H9 (cell line): Measurements from ENCODE around the gene AGBL4. TPM values are rescaled to one million over a fixed set of nuclear protein-coding genes. Genes with fewer than 3 reads are reported as not detected.
A peak's percentile ranks its signal among the peaks of the same experiment; 100 is the strongest.

ENCODE experiments used
- DNase-seq: peaks from one replicate; pipeline ENCODE4 v3.0.0-alpha.2; 2017
- H2AFZ ChIP-seq: one replicate; pipeline ENCODE4 v1.6.1; 2013; ENCODE audit warnings: mild to moderate bottlenecking, low read length, control low read depth, moderate library complexity
- H2AK5ac ChIP-seq: 2 replicates; pipeline ENCODE4 v1.6.1; 2013; ENCODE audit warnings: low read length, control low read depth, mixed read lengths; ENCODE audit not compliant: insufficient read length
- H2BK120ac ChIP-seq: one replicate; pipeline ENCODE4 v1.6.1; 2013; ENCODE audit warnings: low read depth, mild to moderate bottlenecking, low read length, control low read depth, inconsistent platforms; ENCODE audit not compliant: poor library complexity, severe bottlenecking
- H2BK12ac ChIP-seq: 2 replicates; pipeline ENCODE4 v1.6.1; 2013; ENCODE audit warnings: low read length, control low read depth, mixed read lengths, low read depth; ENCODE audit not compliant: insufficient read length
- H2BK15ac ChIP-seq: 2 replicates; pipeline ENCODE4 v1.6.1; 2013; ENCODE audit warnings: low read depth, low read length, control low read depth
- H2BK20ac ChIP-seq: one replicate; pipeline ENCODE4 v1.6.1; 2013; ENCODE audit warnings: low read depth, mild to moderate bottlenecking, low read length, control low read depth, inconsistent platforms; ENCODE audit not compliant: poor library complexity, severe bottlenecking
- H2BK5ac ChIP-seq: 2 replicates; pipeline ENCODE4 v1.6.1; 2013; ENCODE audit warnings: low read length, control low read depth, mixed read lengths; ENCODE audit not compliant: insufficient read length
- H3K14ac ChIP-seq: 2 replicates; pipeline ENCODE4 v1.6.1; 2013; ENCODE audit warnings: low read length, control low read depth; ENCODE audit not compliant: insufficient read depth
- H3K18ac ChIP-seq: 2 replicates; pipeline ENCODE4 v1.6.1; 2013; ENCODE audit warnings: low read depth, mild to moderate bottlenecking, mixed read lengths, low read length, control low read depth; ENCODE audit not compliant: insufficient read length
- H3K23ac ChIP-seq: 2 replicates; pipeline ENCODE4 v1.6.1; 2013; ENCODE audit warnings: low read length, control low read depth, mixed read lengths, low read depth; ENCODE audit not compliant: insufficient read length
- H3K23me2 ChIP-seq: 2 replicates; pipeline ENCODE4 v1.6.1; 2013; ENCODE audit warnings: low read depth, mild to moderate bottlenecking, mixed read lengths, low read length, control low read depth; ENCODE audit not compliant: insufficient read length, poor library complexity, severe bottlenecking
- H3K27ac ChIP-seq: 2 replicates; pipeline ENCODE4 v1.5.1; 2013; ENCODE audit warnings: low read length, control low read depth, mixed read lengths, low read depth; ENCODE audit not compliant: insufficient read length
- H3K27me3 ChIP-seq: 2 replicates; pipeline ENCODE4 v1.6.1; 2013; ENCODE audit warnings: low read length, control low read depth, inconsistent platforms; ENCODE audit not compliant: insufficient read depth
- H3K4ac ChIP-seq: 2 replicates; pipeline ENCODE4 v1.6.1; 2013; ENCODE audit warnings: low read depth, mild to moderate bottlenecking, control low read depth, inconsistent platforms, low read length, moderate library complexity
- H3K4me1 ChIP-seq: 2 replicates; pipeline ENCODE4 v1.6.1; 2013; ENCODE audit warnings: low read length, control low read depth, inconsistent platforms; ENCODE audit not compliant: insufficient read depth
- H3K4me2 ChIP-seq: 2 replicates; pipeline ENCODE4 v1.6.1; 2013; ENCODE audit warnings: low read length, control low read depth, mixed read lengths; ENCODE audit not compliant: insufficient read length, insufficient read depth
- H3K56ac ChIP-seq: 2 replicates; pipeline ENCODE4 v1.6.1; 2013; ENCODE audit warnings: low read depth, mild to moderate bottlenecking, mixed read lengths, low read length, control low read depth; ENCODE audit not compliant: insufficient read length
- H3K79me1 ChIP-seq: 2 replicates; pipeline ENCODE4 v1.6.1; 2013; ENCODE audit warnings: low read depth, mild to moderate bottlenecking, moderate library complexity, low read length, control low read depth, inconsistent platforms; ENCODE audit not compliant: insufficient read depth, poor library complexity, severe bottlenecking
- H3K79me2 ChIP-seq: 2 replicates; pipeline ENCODE4 v1.6.1; 2013; ENCODE audit warnings: low read length, control low read depth, inconsistent platforms; ENCODE audit not compliant: insufficient read depth
- H3K9ac ChIP-seq: 2 replicates; pipeline ENCODE4 v1.6.1; 2013; ENCODE audit warnings: low read length, control low read depth, mixed read lengths; ENCODE audit not compliant: insufficient read length; ENCODE audit errors: extremely low read depth
- H3K9me3 ChIP-seq: one replicate; pipeline ENCODE4 v1.6.1; 2013; ENCODE audit warnings: low read depth, low read length, inconsistent platforms; ENCODE audit not compliant: control insufficient read depth
- H3T11ph ChIP-seq: one replicate; pipeline ENCODE4 v1.6.1; 2013; ENCODE audit warnings: mild to moderate bottlenecking, low read length, control low read depth, inconsistent platforms
- H4K20me1 ChIP-seq: one replicate; pipeline ENCODE4 v1.6.1; 2013; ENCODE audit not compliant: control insufficient read depth, insufficient read length, insufficient read depth
- H4K5ac ChIP-seq: 2 replicates; pipeline ENCODE4 v1.6.1; 2013; ENCODE audit warnings: low read depth, mild to moderate bottlenecking, mixed read lengths, low read length, control low read depth; ENCODE audit not compliant: insufficient read length
- H4K8ac ChIP-seq: replicated peaks from 2 replicates; pipeline ENCODE4 v1.6.1; 2013; ENCODE audit warnings: low read length, control low read depth, mixed read lengths, low read depth; ENCODE audit not compliant: insufficient read length
- H4K91ac ChIP-seq: 2 replicates; pipeline ENCODE4 v1.6.1; 2013; ENCODE audit warnings: low read depth, mild to moderate bottlenecking, moderate library complexity, mixed read lengths, low read length, control low read depth; ENCODE audit not compliant: insufficient read length
- H3K27ac Mint-ChIP-seq, 3 experiments: 2 replicates in 2 of 3; 3 replicates in 1 of 3; pipeline ENCODE4 v1.8.0; 2020 to 2021; ENCODE audit warnings: mixed read lengths in 3 of 3, mild to moderate bottlenecking in 1 of 3, moderate library complexity in 1 of 3
- H3K27me3 Mint-ChIP-seq: 2 replicates; pipeline ENCODE4 v1.8.0; 2021; ENCODE audit warnings: low read depth, mild to moderate bottlenecking, moderate library complexity, mixed read lengths
- H3K36me3 Mint-ChIP-seq, 3 experiments: 2 replicates in 2 of 3; 3 replicates in 1 of 3; pipeline ENCODE4 v1.8.0; 2020 to 2021; ENCODE audit warnings: low read depth in 3 of 3, mixed read lengths in 3 of 3; ENCODE audit not compliant: insufficient read depth in 1 of 3
- H3K4me1 Mint-ChIP-seq, 2 experiments: 2 replicates each; pipeline ENCODE4 v1.8.0; 2020; ENCODE audit warnings: mixed read lengths in 2 of 2
- H3K4me3 Mint-ChIP-seq, 2 experiments: 2 replicates in 1 of 2; 3 replicates in 1 of 2; pipeline ENCODE4 v1.8.0; 2020 to 2021; ENCODE audit warnings: mild to moderate bottlenecking in 2 of 2, mixed read lengths in 2 of 2, moderate library complexity in 1 of 2
- H3K9me3 Mint-ChIP-seq, 2 experiments: 2 replicates in 1 of 2; 3 replicates in 1 of 2; pipeline ENCODE4 v1.8.0; 2020; ENCODE audit warnings: mild to moderate bottlenecking in 2 of 2, mixed read lengths in 2 of 2, moderate library complexity in 1 of 2
- CTCF ChIP-seq: fragments of 200-600 bp; sonication (generic); conservative IDR thresholded peaks from 3 replicates; pipeline ENCODE4 v1.8.0; 2021; ENCODE audit warnings: antibody characterized with exemption, mild to moderate bottlenecking
- WGBS: extraction: QIAGEN DNeasy Blood & Tissue Kit; methylation state at CpG from one replicate; pipeline ENCODE4 v1.1.7; 2013; ENCODE audit warnings: missing lambda C conversion rate, low lambda C conversion rate, mixed read lengths; ENCODE audit not compliant: insufficient read length; ENCODE audit errors: extremely low coverage; 5-methylcytosine and 5-hydroxymethylcytosine counted together
- total RNA-seq: library from RNA; stranded (reverse); gene quantifications from 2 replicates; pipeline ENCODE4 v1.2.1, GENCODE V29; 2021

The AGBL4 gene
- total RNA-seq, 1 experiment from 2014 or later, result not detected

- peak overlapping the region; percentile 70 for H3K18ac ChIP-seq
- H2BK20ac ChIP-seq, result no peak overlapping the region
- no peak overlapping the region for H3T11ph ChIP-seq
- no peaks in the 10 kb centered on the region for H4K20me1 ChIP-seq
- H3K9me3 Mint-ChIP-seq, result peaks cover 0 to 3% of the 10 kb centered on the region in 2 experiments; a peak in 1 of 5 replicates
- no peak overlapping the region for H3K56ac ChIP-seq
- H3K4me3 Mint-ChIP-seq, result no peak overlapping the region
- H3K27ac ChIP-seq, result no peak overlapping the region
- H3K4me1 Mint-ChIP-seq, result peaks cover 24 to 31% of the 10 kb centered on the region in 2 experiments
- no peak overlapping the region for H3K9ac ChIP-seq
- H3K79me1 ChIP-seq, result no peaks in the 10 kb centered on the region
- H2AK5ac ChIP-seq, result peak overlapping the region; percentile 97
- no peaks in the 10 kb centered on the region for H3K79me2 ChIP-seq
- no peak overlapping the region for H3K23ac ChIP-seq
- H3K36me3 Mint-ChIP-seq, result peaks cover 0 to 3% (median 2%) of the 10 kb centered on the region in 3 experiments; a peak in 1 of 7 replicates
- DNase-seq, result no peak
- H3K23me2 ChIP-seq, result no peaks in the 10 kb centered on the region
- peak overlapping the region; percentile 92 for H2BK12ac ChIP-seq
- H4K5ac ChIP-seq, result peak overlapping the region; percentile 48
- H2AFZ ChIP-seq, result no peak overlapping the region
- no peaks in the 10 kb centered on the region for H3K9me3 ChIP-seq
- peaks cover 6% of the 10 kb centered on the region; the same call in 1 of the 2 replicates for H3K4me1 ChIP-seq
- peak overlapping the region in 1 of 3 experiments; percentile 50; a peak in 1 of 7 replicates for H3K27ac Mint-ChIP-seq
- H2BK120ac ChIP-seq, result no peak overlapping the region
- H2BK5ac ChIP-seq, result no peak overlapping the region
- H3K14ac ChIP-seq, result peak overlapping the region; percentile 17; the same call in 1 of the 2 replicates
- H4K8ac ChIP-seq, result no peak overlapping the region
- H4K91ac ChIP-seq, result peak overlapping the region; percentile 87
- no peak overlapping the region for H3K4ac ChIP-seq
- H2BK15ac ChIP-seq, result no peak overlapping the region
- H3K27me3 Mint-ChIP-seq, result no peaks in the 10 kb centered on the region; the same call in none of the 2 replicates
- H3K27me3 ChIP-seq, result no peaks in the 10 kb centered on the region
- no CpG with 5 or more reads among the region's 2 CpGs for WGBS
- TF ChIP-seq CTCF, result no peak
- H3K4me2 ChIP-seq, result no peak overlapping the region
These were observed 1355.4 kb downstream of the AGBL4 start for GRCh38 chr1:48668339-48668738.
